ENCODE data around the gene RNASE7.

Gene RNASE7

DNA sequence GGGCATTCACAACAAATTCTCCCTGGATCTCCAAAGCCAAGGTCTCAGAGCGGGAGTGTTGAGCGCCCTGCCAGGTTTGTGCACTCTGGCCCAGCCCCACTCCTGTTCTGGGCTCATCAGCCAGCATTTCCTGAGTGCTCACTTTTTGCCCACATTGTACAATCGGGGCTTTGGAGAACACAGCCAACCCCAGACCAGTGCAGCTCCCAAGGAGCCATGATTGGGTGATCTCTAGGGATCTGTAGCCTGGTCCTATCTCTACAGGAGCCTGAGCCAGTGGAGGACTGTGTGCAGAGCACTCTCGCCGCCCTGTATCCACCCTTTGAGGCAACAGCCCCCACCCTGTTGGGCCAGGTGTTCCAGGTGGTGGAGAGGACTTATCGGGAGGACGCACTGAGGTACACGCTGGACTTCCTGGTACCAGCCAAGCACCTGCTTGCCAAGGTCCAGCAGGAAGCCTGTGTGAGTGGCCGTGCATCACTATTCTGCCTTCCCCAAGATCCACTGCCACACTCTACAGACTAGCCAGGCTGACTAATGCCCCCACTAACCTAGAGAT lies 30.7 kb downstream of the RNASE7 start:
- H3K4me3 ChIP-seq (ENCODE audit: low read length): no peak overlapping the region
- no peak for TF ChIP-seq ZNF274 (IDR thresholded peaks at IDR 0.05; ENCODE audit: low read depth, low read length)

DNA sequence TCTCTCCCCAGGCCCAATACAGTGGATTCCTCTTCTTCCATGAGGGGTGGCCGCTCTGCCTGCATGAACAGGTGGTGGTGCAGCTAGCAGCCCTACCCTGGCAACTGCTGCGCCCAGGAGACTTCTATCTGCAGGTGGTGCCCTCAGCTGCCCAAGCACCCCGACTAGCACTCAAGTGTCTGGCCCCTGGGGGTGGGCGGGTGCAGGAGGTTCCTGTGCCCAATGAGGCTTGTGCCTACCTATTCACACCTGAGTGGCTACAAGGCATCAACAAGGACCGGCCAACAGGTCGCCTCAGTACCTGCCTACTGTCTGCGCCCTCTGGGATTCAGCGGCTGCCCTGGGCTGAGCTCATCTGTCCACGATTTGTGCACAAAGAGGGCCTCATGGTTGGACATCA lies 31.8 kb downstream of the RNASE7 start:
- no peak overlapping the region for H3K4me3 ChIP-seq (ENCODE audit: low read length)
- TF ChIP-seq ZNF274 (IDR thresholded peaks at IDR 0.05; ENCODE audit: low read depth, low read length): no peak

DNA sequence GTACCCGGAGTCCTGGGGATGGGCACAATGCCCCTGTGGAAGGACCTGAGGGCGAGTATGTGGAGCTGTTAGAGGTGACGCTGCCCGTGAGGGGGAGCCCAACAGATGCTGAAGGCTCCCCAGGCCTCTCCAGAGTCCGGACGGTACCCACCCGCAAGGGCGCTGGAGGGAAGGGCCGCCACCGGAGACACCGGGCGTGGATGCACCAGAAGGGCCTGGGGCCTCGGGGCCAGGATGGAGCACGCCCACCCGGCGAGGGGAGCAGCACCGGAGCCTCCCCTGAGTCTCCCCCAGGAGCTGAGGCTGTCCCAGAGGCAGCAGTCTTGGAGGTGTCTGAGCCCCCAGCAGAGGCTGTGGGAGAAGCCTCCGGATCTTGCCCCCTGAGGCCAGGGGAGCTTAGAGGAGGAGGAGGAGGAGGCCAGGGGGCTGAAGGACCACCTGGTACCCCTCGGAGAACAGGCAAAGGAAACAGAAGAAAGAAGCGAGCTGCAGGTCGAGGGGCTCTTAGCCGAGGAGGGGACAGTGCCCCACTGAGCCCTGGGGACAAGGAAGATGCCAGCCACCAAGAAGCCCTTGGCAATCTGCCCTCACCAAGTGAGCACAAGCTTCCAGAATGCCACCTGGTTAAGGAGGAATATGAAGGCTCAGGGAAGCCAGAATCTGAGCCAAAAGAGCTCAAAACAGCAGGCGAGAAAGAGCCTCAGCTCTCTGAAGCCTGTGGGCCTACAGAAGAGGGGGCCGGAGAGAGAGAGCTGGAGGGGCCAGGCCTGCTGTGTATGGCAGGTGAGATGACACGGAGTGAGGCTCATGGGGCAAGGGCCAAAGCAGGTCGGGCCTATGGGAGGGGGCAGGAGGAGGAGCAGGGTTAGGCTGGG lies 32.5 kb downstream of the RNASE7 start:
- TF ChIP-seq ZNF274 (IDR thresholded peaks at IDR 0.05; ENCODE audit: low read depth, low read length): no peak
- no peak overlapping the region for H3K4me3 ChIP-seq (ENCODE audit: low read length)

DNA sequence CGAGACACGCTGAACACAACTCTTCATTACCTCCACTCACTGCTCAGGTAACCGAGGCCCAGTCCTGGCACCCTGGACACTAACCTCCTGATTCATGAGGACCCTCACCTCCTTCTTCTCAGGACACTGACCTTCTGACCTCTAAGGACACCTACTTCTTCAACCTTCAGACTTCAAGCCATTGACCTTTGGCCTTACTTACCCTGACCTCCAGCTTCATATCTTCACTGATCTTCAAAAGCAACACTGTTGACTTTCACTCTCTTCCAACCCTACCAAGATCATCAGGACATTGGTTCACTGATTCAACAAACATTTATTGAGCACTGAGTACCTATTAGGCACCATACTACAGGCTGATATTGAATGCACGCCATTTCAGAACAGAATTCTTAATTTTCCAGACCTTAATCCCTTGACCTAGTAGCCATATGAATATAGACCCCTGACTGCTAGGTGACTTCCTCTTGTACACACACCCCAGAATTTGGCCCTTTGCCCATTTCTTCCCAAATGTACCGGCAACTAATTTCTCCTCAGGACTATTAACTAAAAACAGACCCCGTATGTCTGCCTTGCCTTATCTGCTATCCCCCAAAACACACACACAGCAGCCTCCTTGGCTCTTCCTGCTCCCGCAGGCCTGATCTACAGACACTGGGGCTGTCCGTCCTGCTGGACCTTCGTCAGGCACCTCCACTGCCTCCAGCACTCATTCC lies 33.7 kb downstream of the RNASE7 start:
- no peak for TF ChIP-seq ZNF274 (IDR thresholded peaks at IDR 0.05; ENCODE audit: low read depth, low read length)
- H3K4me3 ChIP-seq (ENCODE audit: low read length): no peak overlapping the region

DNA sequence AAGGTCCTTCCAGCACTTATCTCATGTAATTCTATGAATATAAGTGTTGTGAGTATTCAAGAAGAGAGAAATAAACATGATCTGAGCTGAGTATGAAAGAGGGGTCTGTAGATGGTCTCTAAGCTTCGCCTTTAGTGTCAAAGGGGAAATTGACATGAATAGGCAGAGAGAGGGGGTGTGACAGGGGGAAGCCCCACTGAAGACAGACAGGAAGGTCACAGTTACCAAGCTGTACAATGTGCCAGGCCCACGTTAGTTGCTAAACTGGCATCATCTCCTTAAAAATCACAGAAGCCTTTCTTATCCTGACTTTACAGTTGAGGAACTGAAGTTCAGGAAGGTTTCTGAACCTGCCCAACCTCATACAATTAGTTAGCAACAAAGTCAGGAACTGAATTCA lies 35.5 kb downstream of the RNASE7 start:
- no peak for TF ChIP-seq ZNF274 (IDR thresholded peaks at IDR 0.05; ENCODE audit: low read depth, low read length)
- H3K4me3 ChIP-seq (ENCODE audit: low read length): no peak overlapping the region

DNA sequence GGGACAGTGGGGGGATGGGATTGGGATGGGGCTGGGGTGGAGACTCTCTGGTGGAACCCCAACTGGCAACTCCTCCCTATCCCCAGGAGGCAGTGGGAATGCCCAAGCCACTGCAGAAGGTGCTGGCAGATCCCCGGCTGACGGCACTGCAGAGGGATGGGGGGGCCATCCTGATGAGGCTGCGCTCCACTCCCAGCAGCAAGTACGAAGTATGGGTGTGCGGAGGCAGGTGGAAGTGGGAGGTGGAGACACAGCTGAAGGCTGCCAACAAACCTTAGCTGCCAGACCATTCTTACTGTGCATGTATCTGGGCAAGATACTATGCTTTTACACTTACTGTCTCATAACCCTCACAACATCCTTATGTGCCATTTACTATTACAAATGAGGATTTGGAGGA lies 36.1 kb downstream of the RNASE7 start:
- TF ChIP-seq ZNF274 (IDR thresholded peaks at IDR 0.05; ENCODE audit: low read depth, low read length): no peak
- no peak overlapping the region for H3K4me3 ChIP-seq (ENCODE audit: low read length)

DNA sequence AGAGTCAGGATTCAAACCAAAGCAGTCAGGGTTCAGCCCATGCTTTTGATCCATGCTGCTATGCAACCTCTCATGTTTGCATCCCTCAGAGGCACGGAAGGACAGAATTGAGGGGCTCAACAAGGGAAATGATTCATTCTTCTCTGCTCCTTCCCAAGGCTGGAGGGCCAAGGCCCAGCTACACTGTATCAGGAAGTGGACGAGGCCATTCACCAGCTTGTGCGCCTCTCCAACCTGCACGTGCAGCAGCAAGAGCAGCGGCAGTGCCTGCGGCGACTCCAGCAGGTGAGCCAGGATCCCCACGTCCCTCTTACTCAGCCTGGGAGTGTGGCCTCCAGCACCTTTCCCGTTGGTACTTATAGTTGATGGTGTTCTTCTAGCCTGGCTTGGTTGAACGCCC lies 36.6 kb downstream of the RNASE7 start:
- TF ChIP-seq ZNF274 (IDR thresholded peaks at IDR 0.05; ENCODE audit: low read depth, low read length): no peak
- no peak overlapping the region for H3K4me3 ChIP-seq (ENCODE audit: low read length)

DNA sequence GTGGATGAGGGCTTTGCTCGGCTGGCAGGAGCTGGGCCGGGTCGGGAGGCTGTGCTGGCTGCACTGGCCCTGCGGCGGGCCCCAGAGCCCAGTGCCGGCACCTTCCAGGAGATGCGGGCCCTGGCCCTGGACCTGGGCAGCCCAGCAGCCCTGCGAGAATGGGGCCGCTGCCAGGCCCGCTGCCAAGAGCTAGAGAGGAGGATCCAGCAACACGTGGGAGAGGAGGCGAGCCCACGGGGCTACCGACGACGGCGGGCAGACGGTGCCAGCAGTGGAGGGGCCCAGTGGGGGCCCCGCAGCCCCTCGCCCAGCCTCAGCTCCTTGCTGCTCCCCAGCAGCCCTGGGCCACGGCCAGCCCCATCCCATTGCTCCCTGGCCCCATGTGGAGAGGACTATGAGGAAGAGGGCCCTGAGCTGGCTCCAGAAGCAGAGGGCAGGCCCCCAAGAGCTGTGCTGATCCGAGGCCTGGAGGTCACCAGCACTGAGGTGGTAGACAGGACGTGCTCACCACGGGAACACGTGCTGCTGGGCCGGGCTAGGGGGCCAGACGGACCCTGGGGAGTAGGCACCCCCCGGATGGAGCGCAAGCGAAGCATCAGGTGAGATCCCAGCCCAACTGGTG lies 39.5 kb downstream of the RNASE7 start:
- no peak overlapping the region for H3K4me3 ChIP-seq (ENCODE audit: low read length)
- TF ChIP-seq ZNF274 (IDR thresholded peaks at IDR 0.05; ENCODE audit: low read depth, low read length): no peak

DNA sequence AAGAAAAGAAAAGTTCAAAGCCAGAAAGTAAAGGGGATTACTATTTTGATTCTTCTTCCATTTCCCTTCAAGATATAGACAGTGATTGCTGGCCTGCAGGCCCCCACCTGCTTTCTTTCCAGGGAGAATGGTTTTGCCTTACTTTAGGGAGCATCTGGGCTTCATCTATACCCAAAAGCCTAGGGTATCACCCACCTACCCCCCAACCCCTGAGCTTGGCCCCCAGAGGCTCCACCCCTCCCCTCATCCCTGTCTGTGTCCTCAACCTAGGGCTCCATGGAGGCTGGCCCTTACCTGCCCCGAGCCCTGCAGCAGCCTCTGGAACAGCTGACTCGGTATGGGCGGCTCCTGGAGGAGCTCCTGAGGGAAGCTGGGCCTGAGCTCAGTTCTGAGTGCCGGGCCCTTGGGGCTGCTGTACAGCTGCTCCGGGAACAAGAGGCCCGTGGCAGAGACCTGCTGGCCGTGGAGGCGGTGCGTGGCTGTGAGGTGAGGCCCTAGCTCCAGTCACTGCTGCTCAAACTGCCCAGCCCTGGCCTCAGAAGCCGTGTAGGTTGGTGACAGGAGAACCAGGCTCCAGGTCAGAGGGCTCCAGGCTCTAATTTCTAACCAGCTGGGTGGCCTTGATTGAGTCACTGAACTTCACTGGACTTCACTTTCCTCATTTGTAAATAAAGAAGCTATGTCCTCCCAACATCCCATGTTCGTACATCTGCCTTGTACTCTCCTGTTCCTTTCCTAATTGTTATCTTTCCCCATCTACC lies 41.6 kb downstream of the RNASE7 start:
- TF ChIP-seq ZNF274 (IDR thresholded peaks at IDR 0.05; ENCODE audit: low read depth, low read length): no peak
- no peak overlapping the region for H3K4me3 ChIP-seq (ENCODE audit: low read length)

DNA sequence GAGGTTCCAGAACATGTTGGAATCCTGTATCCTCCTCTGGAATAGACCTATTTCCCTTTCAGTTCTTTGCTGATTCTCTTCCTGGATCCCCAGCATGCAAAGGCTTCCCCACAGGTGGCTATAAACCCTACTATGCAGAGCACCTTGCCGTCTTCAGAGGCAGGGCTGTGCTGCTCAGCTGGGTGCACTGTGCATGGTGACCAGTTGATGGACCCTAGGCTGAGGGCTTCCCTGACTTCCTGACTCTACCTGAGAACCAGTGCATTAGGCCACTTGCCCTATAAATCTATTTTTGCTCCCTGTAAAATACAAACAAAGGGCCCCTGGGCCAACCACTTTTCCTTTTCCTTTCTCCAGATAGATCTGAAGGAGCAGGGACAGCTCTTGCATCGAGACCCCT lies 42.2 kb downstream of the RNASE7 start:
- H3K4me3 ChIP-seq (ENCODE audit: low read length): no peak overlapping the region
- no peak for TF ChIP-seq ZNF274 (IDR thresholded peaks at IDR 0.05; ENCODE audit: low read depth, low read length)

DNA sequence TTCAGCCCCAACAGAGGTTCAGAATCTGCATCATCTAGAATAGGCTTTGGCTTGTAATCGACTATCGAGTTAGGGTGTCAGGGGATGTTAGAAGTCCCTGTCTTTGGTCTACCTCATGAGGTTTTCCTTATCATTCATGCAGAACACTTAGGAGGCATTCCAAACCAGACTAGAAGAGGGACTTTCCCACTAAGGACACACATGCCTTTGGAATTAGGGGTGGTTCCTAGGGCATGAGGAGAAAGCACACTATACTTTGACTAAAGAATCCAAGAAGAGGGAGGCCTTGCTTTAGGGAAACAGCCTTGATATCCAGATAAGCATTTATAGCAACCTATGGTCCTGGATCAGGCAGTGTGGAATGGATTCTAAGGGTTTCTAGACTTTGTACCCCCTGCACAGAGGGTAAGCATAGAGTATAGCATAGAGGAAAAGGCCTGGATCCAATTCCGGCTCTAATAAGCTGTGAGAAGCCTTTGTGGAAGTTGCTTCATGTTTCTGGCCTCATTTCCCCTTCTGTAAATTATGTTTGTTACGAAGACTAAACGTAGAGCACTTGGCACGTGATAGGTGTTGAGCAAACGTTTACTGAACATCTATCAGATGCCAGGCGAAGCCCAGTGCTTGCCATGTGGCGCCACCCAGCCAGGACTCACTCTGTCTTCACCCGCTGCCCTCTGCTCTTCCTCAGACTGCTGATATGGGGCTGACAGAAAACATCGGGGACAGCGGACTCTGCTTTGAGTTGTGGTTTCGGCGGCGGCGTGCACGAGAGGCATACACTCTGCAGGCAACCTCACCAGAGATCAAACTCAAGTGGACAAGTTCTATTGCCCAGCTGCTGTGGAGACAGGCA lies 43.1 kb downstream of the RNASE7 start:
- no peak overlapping the region for H3K4me3 ChIP-seq (ENCODE audit: low read length)
- no peak for TF ChIP-seq ZNF274 (IDR thresholded peaks at IDR 0.05; ENCODE audit: low read depth, low read length)

DNA sequence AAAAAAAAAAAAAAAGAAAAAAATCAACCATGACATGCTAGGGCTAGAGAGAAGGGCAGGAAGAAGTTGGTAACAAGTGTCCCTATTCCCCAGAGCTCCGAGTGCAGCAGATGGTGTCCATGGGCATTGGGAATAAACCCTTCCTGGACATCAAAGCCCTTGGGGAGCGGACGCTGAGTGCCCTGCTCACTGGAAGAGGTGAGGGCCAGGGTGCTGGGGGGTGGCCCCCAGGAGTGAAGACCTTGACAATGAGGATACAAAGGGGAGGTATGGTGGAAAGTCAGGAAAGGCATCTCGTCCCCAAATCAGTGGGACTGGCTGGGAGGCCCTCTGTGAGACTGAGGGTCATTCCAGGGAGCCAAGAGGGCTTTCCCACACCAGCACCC lies 44.7 kb downstream of the RNASE7 start:
- no peak for TF ChIP-seq ZNF274 (IDR thresholded peaks at IDR 0.05; ENCODE audit: low read depth, low read length)
- H3K4me3 ChIP-seq (ENCODE audit: low read length): no peak overlapping the region
